GM23338 (cell line): ENCODE data around the gene TMEM14A. TPM values are rescaled to one million over a fixed set of nuclear protein-coding genes. Genes with fewer than 3 reads are reported as not detected.
"Not testable (repeated sequence)": the region's sequence is repeated elsewhere in the genome, so short reads cannot be mapped to it uniquely, and the experiment has no call there.

Experiments used
- ATAC-seq: fragments of 200-7000 bp; cut with Tn5 transposase; 3 replicates; pipeline ENCODE4 v1.9.1; 2020
- DNase-seq: peaks from one replicate; pipeline ENCODE4 v3.0.0-alpha.2; 2015; ENCODE audit warnings: low spot score
- H2AFZ ChIP-seq: fragments of 200-600 bp; sonication (generic); 2 replicates; pipeline ENCODE4 v1.8.0; 2016; ENCODE audit warnings: antibody characterized with exemption, mild to moderate bottlenecking, moderate library complexity
- H3F3A ChIP-seq: fragments of 200-600 bp; sonication (generic); replicated peaks from 2 replicates; pipeline ENCODE4 v1.8.0; 2017; ENCODE audit warnings: antibody characterized with exemption, mixed run types, low read depth
- H3K27ac ChIP-seq: fragments of 200-600 bp; sonication (generic); 2 replicates; pipeline ENCODE4 v1.6.1; 2016; ENCODE audit warnings: low read depth
- H3K27me3 ChIP-seq: fragments of 200-600 bp; sonication (generic); 2 replicates; pipeline ENCODE4 v1.8.0; 2016; ENCODE audit warnings: mild to moderate bottlenecking, mixed run types, moderate library complexity; ENCODE audit not compliant: insufficient read depth
- H3K36me3 ChIP-seq: fragments of 200-600 bp; sonication (generic); 2 replicates; pipeline ENCODE4 v1.8.0; 2016; ENCODE audit warnings: mild to moderate bottlenecking; ENCODE audit not compliant: insufficient read depth
- H3K4me1 ChIP-seq: fragments of 200-600 bp; sonication (generic); 2 replicates; pipeline ENCODE4 v1.8.0; 2016; ENCODE audit warnings: mild to moderate bottlenecking, moderate library complexity; ENCODE audit not compliant: insufficient read depth
- H3K4me2 ChIP-seq: fragments of 200-600 bp; sonication (generic); 2 replicates; pipeline ENCODE4 v1.7.1; 2017; ENCODE audit warnings: mixed run types
- H3K4me3 ChIP-seq: fragments of 200-600 bp; sonication (generic); 2 replicates; pipeline ENCODE4 v1.6.1; 2016; ENCODE audit warnings: mixed run types
- H3K79me2 ChIP-seq: fragments of 200-600 bp; sonication (generic); replicated peaks from 2 replicates; pipeline ENCODE4 v1.8.0; 2017; ENCODE audit warnings: mild to moderate bottlenecking; ENCODE audit not compliant: insufficient read depth
- H3K9me2 ChIP-seq: fragments of 200-600 bp; sonication (generic); 2 replicates; pipeline ENCODE4 v1.8.0; 2017; ENCODE audit not compliant: insufficient read depth
- H4K20me1 ChIP-seq: fragments of 200-600 bp; sonication (generic); replicated peaks from 2 replicates; pipeline ENCODE4 v1.8.0; 2017; ENCODE audit warnings: mild to moderate bottlenecking; ENCODE audit not compliant: insufficient read depth
- H3K27ac Mint-ChIP-seq: 2 replicates; pipeline ENCODE4 v1.8.0; 2020; ENCODE audit warnings: inconsistent platforms, mild to moderate bottlenecking, moderate library complexity, mixed read lengths
- H3K27me3 Mint-ChIP-seq: 3 replicates; pipeline ENCODE4 v1.8.0; 2022; ENCODE audit warnings: low read depth, mild to moderate bottlenecking, moderate library complexity, mixed read lengths, inconsistent platforms; ENCODE audit not compliant: insufficient read depth, poor library complexity
- H3K36me3 Mint-ChIP-seq: 3 replicates; pipeline ENCODE4 v1.8.0; 2021; ENCODE audit warnings: low read depth, mild to moderate bottlenecking, inconsistent platforms, moderate library complexity, mixed read lengths
- H3K4me1 Mint-ChIP-seq: 3 replicates; pipeline ENCODE4 v1.8.0; 2020; ENCODE audit warnings: mild to moderate bottlenecking, inconsistent platforms, mixed read lengths
- H3K4me3 Mint-ChIP-seq: 3 replicates; pipeline ENCODE4 v1.8.0; 2021; ENCODE audit warnings: moderate library complexity, mild to moderate bottlenecking, inconsistent platforms, mixed read lengths
- H3K9me3 Mint-ChIP-seq: 3 replicates; pipeline ENCODE4 v1.8.0; 2020; ENCODE audit warnings: moderate library complexity, mild to moderate bottlenecking, inconsistent platforms, mixed read lengths
- CREB1 ChIP-seq: fragments of 250-450 bp; sonication (Bioruptor Pico); IDR thresholded peaks from 2 replicates; pipeline ENCODE4 v1.5.0; 2020; ENCODE audit warnings: low read depth, mild to moderate bottlenecking, moderate library complexity
- EZH2phosphoT487 ChIP-seq: fragments of 200-600 bp; sonication (generic); IDR thresholded peaks from one replicate; pipeline ENCODE4 v1.8.1; 2018; ENCODE audit warnings: antibody characterized with exemption; ENCODE audit not compliant: unreplicated experiment
- ZNF462 ChIP-seq: fragments of 250-450 bp; sonication (Bioruptor Pico); IDR thresholded peaks from 2 replicates; pipeline ENCODE4 v1.5.0; 2020; ENCODE audit warnings: mild to moderate bottlenecking, moderate library complexity
- polyA plus RNA-seq: library from polyadenylated mRNA; unstranded; fragments of >200 nt; fragmentation: Nextera tagmentation; extraction: Ambion mirVana; gene quantifications from 2 replicates; pipeline ENCODE4 v1.2.1, GENCODE V29; 2016
- total RNA-seq: library from RNA; depleted of rRNA; stranded (reverse); fragments of >200 nt; shearing (Covaris generic); gene quantifications from 2 replicates; pipeline ENCODE4 v1.2.3, GENCODE V29; 2014
- TF ChIP-seq, protein P1 (sequence below), 2 experiments: fragments of 200-600 bp in 1 of 2; sonication (generic) in 1 of 2; conservative IDR thresholded peaks; 2 replicates each; pipeline versions ENCODE4 v1.5.1 to v1.6.1; 2016 to 2017; ENCODE audit warnings: antibody characterized with exemption in 2 of 2, low read depth in 2 of 2, mild to moderate bottlenecking in 2 of 2, moderate library complexity in 1 of 2

The TMEM14A gene
- total and polyA plus RNA-seq, 2 experiments from 2014 or later = 13.9 to 36.0 TPM

DNA sequence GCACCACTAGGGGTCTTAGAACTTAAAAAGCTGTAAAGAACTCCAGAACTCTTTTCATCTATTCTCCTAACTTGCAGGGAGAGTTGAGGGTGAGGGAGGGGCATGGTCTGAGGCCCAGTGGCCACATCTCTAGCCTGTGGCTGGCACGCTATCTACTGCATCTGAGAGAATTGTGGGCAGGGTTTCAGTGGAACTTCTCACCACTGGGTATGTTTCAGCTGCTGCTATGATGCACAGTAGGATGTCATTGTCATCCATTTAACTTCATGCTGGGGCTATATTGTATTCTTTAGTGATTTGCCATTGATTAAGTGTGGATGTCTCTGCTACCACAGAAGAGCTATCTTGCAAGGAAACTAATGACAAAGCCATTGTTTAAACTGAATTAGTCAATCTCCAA is 4.5 kb downstream of the TMEM14A start:
- H2AFZ ChIP-seq = no peak overlapping the region
- ATAC-seq = peak; percentile 5; the same call in 2 of the 3 replicates
- H3K36me3 ChIP-seq = no peaks in the 10 kb centered on the region
- H3K9me2 ChIP-seq = no peaks in the 10 kb centered on the region
- Mint-ChIP-seq H3K4me1 (peaks cover 24% of the 10 kb centered on the region), H3K9me3 (no peaks in the 10 kb centered on the region), H3K4me3 (no peak overlapping the region), H3K27ac (no peak overlapping the region), H3K36me3 (peaks cover 8% of the 10 kb centered on the region; the same call in 2 of the 3 replicates), H3K27me3 (peaks cover 3% of the 10 kb centered on the region)
- 0 out of 2 replicates have a peak, but pooled peaks cover 5% of the 10 kb centered on the region for H3K79me2 ChIP-seq
- H3K4me2 ChIP-seq = no peak overlapping the region
- H3K27ac ChIP-seq = no peak overlapping the region
- no peak overlapping the region for H3K4me3 ChIP-seq
- peaks cover 3% of the 10 kb centered on the region for H3F3A ChIP-seq
- no peaks in the 10 kb centered on the region for H3K27me3 ChIP-seq
- TF ChIP-seq ZNF462 (CRISPR knock-in tag) = peak; percentile 66; the same call in 1 of the 2 replicates
- no peak for TF ChIP-seq CREB1 (CRISPR knock-in tag)
- TF ChIP-seq EZH2phosphoT487 = no peak
- TF ChIP-seq, protein P1, sequence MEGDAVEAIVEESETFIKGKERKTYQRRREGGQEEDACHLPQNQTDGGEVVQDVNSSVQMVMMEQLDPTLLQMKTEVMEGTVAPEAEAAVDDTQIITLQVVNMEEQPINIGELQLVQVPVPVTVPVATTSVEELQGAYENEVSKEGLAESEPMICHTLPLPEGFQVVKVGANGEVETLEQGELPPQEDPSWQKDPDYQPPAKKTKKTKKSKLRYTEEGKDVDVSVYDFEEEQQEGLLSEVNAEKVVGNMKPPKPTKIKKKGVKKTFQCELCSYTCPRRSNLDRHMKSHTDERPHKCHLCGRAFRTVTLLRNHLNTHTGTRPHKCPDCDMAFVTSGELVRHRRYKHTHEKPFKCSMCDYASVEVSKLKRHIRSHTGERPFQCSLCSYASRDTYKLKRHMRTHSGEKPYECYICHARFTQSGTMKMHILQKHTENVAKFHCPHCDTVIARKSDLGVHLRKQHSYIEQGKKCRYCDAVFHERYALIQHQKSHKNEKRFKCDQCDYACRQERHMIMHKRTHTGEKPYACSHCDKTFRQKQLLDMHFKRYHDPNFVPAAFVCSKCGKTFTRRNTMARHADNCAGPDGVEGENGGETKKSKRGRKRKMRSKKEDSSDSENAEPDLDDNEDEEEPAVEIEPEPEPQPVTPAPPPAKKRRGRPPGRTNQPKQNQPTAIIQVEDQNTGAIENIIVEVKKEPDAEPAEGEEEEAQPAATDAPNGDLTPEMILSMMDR (conservative IDR thresholded peaks at IDR 0.05; ENCODE audit: low read depth in 2 of 2) = 0 out of 4 replicates have a peak, but pooled peaks of 1 of the 2 experiments have one; percentile 43
- no peaks in the 10 kb centered on the region for H4K20me1 ChIP-seq
- peak; percentile 45 for DNase-seq
- H3K4me1 ChIP-seq = peaks cover 16% of the 10 kb centered on the region

DNA sequence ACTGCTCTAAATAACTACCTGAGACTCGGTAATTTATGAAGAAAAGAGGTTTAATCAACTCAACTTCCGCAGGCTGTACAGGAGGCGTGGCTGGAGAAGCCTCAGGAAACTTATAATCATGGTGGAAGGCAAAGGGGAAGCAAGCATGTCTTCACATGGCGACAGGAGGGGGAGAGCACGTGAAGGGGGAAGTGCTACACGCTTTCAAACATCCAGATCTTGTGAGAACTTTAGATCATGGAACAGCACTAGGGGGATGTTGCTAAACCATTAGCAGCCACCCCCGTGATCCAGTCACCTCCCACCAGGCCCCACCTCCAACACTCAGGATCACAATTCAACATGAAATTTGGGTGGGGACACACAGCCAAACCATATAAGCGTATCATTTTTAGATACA is 5.7 kb downstream of the TMEM14A start:
- not testable (repeated sequence) for H3K4me1 ChIP-seq, H3K4me3 ChIP-seq, ATAC-seq, H2AFZ ChIP-seq, H3K4me2 ChIP-seq, H3K27ac ChIP-seq, H3K9me3 Mint-ChIP-seq, H3K79me2 ChIP-seq, H3K36me3 ChIP-seq, H3F3A ChIP-seq, H3K36me3 Mint-ChIP-seq, H3K4me3 Mint-ChIP-seq, H3K27me3 ChIP-seq, H3K27ac Mint-ChIP-seq, DNase-seq, H4K20me1 ChIP-seq, H3K9me2 ChIP-seq, H3K27me3 Mint-ChIP-seq
- H3K4me1 Mint-ChIP-seq = peaks cover 19% of the 10 kb centered on the region
